HK-2 (cell line): Measurements from ENCODE around the gene KRTAP5-6.

Experiments
- DNase-seq: peaks from one replicate; pipeline ENCODE4 v3.0.0-alpha.2; 2018; ENCODE audit not compliant: unreplicated experiment

KRTAP5-6 gene

GRCh38 chr11:1733716-1734640 lies 37.0 kb downstream of the KRTAP5-6 start:
- no peak for DNase-seq

DNA sequence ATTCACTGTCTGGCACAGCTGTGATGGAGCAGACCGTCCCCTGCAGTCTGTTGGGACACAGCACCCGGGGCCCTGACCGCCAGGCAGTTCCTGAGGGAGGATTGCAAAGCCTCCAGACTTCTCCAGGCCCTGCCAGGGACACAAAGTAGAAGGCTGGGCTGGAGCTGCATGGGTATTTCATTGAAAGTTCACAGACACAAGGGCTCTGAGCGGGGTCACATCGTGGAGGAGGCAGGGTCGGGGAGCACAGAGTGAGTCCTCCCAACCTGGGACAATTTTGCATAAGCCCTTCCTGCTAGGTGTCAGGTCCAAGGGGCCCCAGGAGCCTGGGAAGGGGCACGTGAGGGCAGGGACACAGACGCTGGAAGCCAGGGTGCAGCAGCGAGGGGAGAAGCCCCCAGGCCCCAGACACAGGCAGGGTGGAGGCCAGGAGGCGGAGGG lies 37.7 kb downstream of the KRTAP5-6 start:
- no peak for DNase-seq

DNA sequence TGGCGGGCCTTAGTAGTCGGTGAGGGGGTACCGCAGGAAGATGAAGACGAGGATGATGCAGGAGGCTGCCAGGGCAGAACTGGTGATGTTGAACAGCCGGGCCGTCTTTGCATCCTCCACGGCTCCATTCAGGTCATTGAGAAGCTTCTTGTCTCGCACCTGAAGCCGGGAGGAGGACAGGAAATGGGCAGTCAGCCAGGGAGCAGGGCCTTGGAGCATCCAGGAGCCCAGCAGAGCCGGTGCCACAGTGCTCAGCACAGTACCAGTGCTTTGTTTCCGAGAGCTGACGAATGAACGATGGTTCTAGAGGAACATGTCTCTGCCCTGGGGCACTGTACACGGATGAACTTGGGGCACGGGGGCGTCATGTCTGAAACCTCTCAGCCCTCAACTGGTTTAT lies 38.3 kb downstream of the KRTAP5-6 start:
- DNase-seq = no peak

GRCh38 chr11:1736447-1736992 lies 39.5 kb downstream of the KRTAP5-6 start:
- no peak for DNase-seq

DNA sequence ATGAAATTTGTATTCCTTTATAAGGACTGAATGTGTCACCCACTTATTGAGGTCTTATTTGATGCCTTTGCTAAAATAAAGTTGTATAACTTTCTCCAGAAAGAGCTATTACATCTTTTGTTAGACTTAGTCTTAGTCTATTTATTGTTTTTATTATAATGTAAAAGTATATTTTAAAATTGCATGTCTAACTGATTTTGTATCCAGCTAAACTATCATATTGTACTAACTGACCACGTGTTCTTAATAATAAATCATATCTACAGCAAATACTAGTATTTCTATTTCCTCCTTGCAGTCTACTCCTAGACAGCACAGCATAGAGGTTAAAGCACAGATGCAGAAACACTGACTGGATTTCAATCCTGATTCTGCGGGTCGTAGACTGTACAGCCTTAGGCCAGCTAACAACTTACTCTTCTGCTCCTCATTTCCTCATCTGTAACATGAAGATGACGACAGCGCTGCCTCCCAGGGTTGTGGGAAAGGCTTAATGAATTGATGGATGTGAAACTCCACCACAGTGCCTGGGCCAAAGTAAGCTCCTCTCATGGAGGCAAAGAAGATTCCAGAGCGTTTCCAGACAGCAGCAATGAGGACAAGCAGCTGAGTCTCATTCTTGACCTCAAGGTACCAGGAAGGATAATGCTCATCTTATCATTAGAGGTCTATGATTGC lies 40.2 kb downstream of the KRTAP5-6 start:
- DNase-seq = no peak

GRCh38 chr11:1738380-1738779 lies 41.4 kb downstream of the KRTAP5-6 start:
- DNase-seq = no peak

DNA sequence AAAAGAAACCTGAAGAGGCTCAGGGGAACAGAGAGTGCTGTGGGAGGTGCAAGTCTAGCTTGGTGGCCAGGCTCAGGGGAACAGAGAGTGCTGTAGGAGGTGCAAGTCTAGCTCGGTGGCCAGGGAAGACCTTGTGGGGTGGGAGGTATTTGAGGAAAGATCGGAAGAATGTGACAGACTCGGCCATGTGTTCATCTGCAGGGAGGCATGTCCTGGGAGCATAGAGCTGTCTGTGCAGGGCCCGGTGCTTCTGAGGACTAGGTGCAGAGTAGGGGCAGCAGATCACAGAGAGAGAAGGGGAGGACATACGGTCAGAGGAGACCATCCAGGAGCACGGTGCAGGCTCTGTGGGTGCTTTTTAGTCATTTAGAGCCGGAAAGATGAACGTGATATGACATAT lies 42.6 kb downstream of the KRTAP5-6 start:
- no peak for DNase-seq

- no peak for DNase-seq
These were observed 44.0 kb downstream of the KRTAP5-6 start for GRCh38 chr11:1740786-1741530.

DNA sequence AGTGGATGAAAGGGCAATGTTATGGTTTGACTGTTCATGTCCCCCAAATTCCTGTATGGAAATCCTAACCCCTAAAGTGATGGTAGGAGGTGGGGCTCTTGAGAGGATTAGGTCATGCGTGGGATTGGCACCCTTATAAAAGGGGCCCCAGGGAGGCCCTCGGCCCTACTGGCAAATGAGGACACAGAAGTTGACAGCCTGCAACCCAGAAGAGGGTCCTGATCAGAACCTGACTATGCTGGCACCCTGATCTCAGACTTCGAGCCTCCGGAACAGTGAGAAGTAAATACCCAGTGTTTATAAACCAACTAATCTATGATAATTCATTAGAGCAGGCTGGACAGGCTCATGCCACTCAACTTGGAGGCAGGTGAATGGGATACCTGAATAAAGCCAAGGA lies 44.7 kb downstream of the KRTAP5-6 start:
- no peak for DNase-seq

GRCh38 chr11:1742371-1742770 lies 45.4 kb downstream of the KRTAP5-6 start:
- no peak for DNase-seq

- DNase-seq = no peak
These were observed 46.0 kb downstream of the KRTAP5-6 start for GRCh38 chr11:1742869-1743584.

DNA sequence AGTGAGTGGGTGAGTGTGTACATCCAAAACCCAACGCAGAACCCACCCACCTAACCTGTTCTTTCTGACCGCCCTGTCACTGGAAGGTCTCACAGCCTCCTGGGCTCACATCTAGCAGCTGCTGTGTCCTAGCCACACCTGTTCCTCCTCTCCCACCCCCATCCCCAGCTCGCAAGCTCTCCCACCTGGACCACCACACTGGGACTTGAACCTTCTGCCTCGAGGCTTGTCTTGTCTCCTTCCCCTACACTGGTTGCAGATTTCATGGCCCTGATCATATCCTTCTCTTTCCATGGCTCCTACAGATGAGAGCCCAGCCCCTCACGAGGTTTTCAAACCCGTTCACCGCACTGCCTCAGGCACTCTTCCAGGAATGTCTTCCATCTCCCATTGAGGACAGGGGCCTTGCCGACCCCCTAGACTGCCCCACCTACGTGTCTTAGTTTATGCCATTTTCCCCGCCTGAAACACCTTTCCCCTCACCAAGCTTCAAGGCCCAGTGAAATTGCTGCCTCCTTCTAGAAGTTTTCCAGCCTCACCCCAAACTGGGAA lies 46.7 kb downstream of the KRTAP5-6 start:
- DNase-seq = no peak

GRCh38 chr11:1744137-1744886 lies 47.3 kb downstream of the KRTAP5-6 start:
- no peak for DNase-seq

DNA sequence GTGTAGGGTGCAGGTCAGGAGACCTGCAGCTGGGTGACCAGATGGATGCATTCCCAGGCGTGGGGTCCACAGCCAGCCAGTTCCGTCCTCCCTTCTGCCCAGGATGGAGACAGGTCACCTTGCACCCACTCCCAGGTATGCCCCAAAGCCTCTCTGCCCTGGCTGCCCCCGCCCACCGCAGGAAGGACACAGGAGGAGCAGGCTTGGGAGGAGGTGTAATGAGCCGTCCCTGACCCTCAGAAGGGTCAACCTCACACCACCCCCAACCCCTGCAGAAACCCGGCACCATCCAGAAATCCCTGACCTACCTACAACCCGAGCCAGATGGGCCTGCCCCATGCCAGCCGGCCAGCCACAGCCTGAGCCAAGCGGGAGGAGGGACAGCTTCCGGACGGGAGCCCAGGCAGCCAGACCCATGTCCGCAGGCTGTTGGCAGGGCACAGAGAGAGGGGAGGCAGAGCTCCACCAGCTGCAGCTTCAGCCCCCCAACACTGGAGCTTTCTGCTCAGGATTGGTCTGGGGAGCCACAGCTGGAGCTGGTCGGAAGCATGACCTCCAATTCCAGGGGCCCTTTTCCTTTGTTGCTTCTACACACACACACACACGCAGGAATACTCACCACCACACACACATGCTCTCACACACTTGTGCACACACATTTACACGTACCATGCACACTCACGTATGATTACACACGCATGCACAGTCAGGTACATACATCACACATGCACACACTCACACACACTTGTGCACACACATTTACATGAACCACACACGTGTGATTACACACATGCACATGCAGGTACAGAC lies 48.1 kb downstream of the KRTAP5-6 start:
- DNase-seq = no peak

- no peak for DNase-seq
These were observed 48.8 kb downstream of the KRTAP5-6 start for GRCh38 chr11:1745701-1746320.

- no peak for DNase-seq
These were observed 49.5 kb downstream of the KRTAP5-6 start for GRCh38 chr11:1746511-1746931.

DNA sequence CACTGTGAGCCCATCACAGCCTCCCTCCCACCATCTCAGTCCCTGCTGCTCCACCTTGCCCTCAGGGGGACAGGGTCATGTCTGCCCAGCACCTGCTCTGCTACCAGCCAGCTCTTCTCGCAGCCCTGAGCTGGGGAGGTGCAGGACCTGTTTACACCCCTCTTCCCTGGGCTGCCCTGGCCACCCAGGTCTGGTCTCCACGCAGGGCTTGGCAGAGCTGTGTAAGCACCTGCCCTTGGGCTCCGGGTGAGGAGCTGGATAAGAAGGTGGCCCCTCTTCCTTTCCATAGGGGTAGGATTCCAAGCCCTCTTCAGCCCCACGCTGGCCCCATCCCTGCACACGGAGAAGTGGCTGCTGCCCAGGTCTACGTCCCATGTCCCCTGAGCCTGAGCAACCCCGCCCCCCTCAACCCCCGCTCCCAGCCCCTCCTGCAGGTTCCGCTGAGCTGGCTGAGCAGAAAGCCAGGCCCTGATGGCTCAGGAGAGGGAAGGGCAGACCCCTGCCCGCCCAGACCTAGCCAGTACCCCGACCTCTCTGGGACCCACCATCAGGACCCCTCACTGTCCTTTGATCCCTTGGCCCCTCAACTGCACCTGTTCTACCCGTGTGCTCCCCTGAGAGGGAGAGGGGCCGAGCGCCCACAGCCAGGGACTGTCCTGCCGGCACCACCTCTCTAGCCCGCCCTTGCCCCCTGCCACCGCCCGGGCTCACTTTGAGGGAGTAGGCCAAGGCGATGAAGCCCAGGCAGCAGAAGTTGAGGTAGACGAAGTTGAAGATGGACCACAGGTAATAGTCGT lies 50.2 kb downstream of the KRTAP5-6 start:
- DNase-seq = no peak
